Progenitor cell of endocrine pancreas (in vitro differentiated cells): Measurements from ENCODE around the gene SLC39A3. TPM values are rescaled to one million over a fixed set of nuclear protein-coding genes. Genes with fewer than 3 reads are reported as not detected.

Source experiments
- DNase-seq: peaks from one replicate; pipeline ENCODE4 v3.0.0; 2021; ENCODE audit warnings: low spot score; ENCODE audit not compliant: unreplicated experiment
- H3K27ac Mint-ChIP-seq: 2 replicates; pipeline ENCODE4 v1.8.0; 2021; ENCODE audit warnings: mild to moderate bottlenecking, moderate library complexity, mixed read lengths
- H3K27me3 Mint-ChIP-seq: 2 replicates; pipeline ENCODE4 v1.8.0; 2021; ENCODE audit warnings: mixed read lengths
- H3K36me3 Mint-ChIP-seq: 2 replicates; pipeline ENCODE4 v1.8.0; 2022; ENCODE audit warnings: mixed read lengths; ENCODE audit not compliant: insufficient read depth
- H3K4me1 Mint-ChIP-seq: 2 replicates; pipeline ENCODE4 v1.8.0; 2021; ENCODE audit warnings: low read depth, mixed read lengths
- H3K4me3 Mint-ChIP-seq: 2 replicates; pipeline ENCODE4 v1.8.0; 2021; ENCODE audit warnings: low read depth, mild to moderate bottlenecking, moderate library complexity, mixed read lengths
- H3K9me3 Mint-ChIP-seq: 2 replicates; pipeline ENCODE4 v1.8.0; 2021; ENCODE audit warnings: low read depth, mixed read lengths
- CTCF ChIP-seq: fragments of 200-600 bp; sonication (generic); IDR thresholded peaks from one replicate; pipeline ENCODE4 v1.5.0; 2021; ENCODE audit warnings: antibody characterized with exemption, mild to moderate bottlenecking; ENCODE audit not compliant: unreplicated experiment
- total RNA-seq: library from RNA; stranded (reverse); gene quantifications from 2 replicates; pipeline ENCODE4 v1.2.1, GENCODE V29; 2021

The SLC39A3 gene
- total RNA-seq, 1 donor from 2014 or later, result 23.8 TPM

GRCh38 chr19:2726904-2727639 lies 12.7 kb downstream of the SLC39A3 start:
- H3K4me3 Mint-ChIP-seq, result no peak overlapping the region
- no peaks in the 10 kb centered on the region for H3K4me1 Mint-ChIP-seq
- H3K36me3 Mint-ChIP-seq, result no peaks in the 10 kb centered on the region
- peaks cover 28% of the 10 kb centered on the region for H3K27me3 Mint-ChIP-seq
- no peak for DNase-seq
- TF ChIP-seq CTCF, result peak; percentile 14
- no peaks in the 10 kb centered on the region for H3K9me3 Mint-ChIP-seq
- no peak overlapping the region for H3K27ac Mint-ChIP-seq

- no peaks in the 10 kb centered on the region for H3K36me3 Mint-ChIP-seq
- DNase-seq, result no peak
- no peak overlapping the region for H3K4me3 Mint-ChIP-seq
- H3K27me3 Mint-ChIP-seq, result peaks cover 28% of the 10 kb centered on the region
- H3K9me3 Mint-ChIP-seq, result no peaks in the 10 kb centered on the region
- TF ChIP-seq CTCF, result no peak
- no peak overlapping the region for H3K27ac Mint-ChIP-seq
- H3K4me1 Mint-ChIP-seq, result no peaks in the 10 kb centered on the region
Observed at GRCh38 chr19:2726160-2726855, 13.5 kb downstream of the SLC39A3 start.

- H3K4me1 Mint-ChIP-seq, result no peaks in the 10 kb centered on the region
- H3K27me3 Mint-ChIP-seq, result peaks cover 28% of the 10 kb centered on the region
- TF ChIP-seq CTCF, result peak; percentile 36
- no peak for DNase-seq
- no peaks in the 10 kb centered on the region for H3K9me3 Mint-ChIP-seq
- H3K27ac Mint-ChIP-seq, result no peak overlapping the region
- no peak overlapping the region for H3K4me3 Mint-ChIP-seq
- no peaks in the 10 kb centered on the region for H3K36me3 Mint-ChIP-seq
Observed at GRCh38 chr19:2724148-2724557, 15.7 kb downstream of the SLC39A3 start.

- Mint-ChIP-seq H3K27ac (no peak overlapping the region), H3K27me3 (peaks cover 26% of the 10 kb centered on the region), H3K4me3 (no peak overlapping the region), H3K9me3 (no peaks in the 10 kb centered on the region), H3K4me1 (no peaks in the 10 kb centered on the region), H3K36me3 (no peaks in the 10 kb centered on the region)
- DNase-seq, result no peak
- no peak for TF ChIP-seq CTCF
Observed at GRCh38 chr19:2723747-2724146, 16.1 kb downstream of the SLC39A3 start.

GRCh38 chr19:2723345-2723715 lies 16.5 kb downstream of the SLC39A3 start:
- no peak overlapping the region for H3K27ac Mint-ChIP-seq
- H3K9me3 Mint-ChIP-seq, result no peaks in the 10 kb centered on the region
- H3K4me1 Mint-ChIP-seq, result no peaks in the 10 kb centered on the region
- no peaks in the 10 kb centered on the region for H3K36me3 Mint-ChIP-seq
- no peak overlapping the region for H3K4me3 Mint-ChIP-seq
- DNase-seq, result no peak
- no peak for TF ChIP-seq CTCF
- H3K27me3 Mint-ChIP-seq, result peaks cover 22% of the 10 kb centered on the region
